Measurements from ENCODE around the gene ZSCAN5A. TPM values are rescaled to one million over a fixed set of nuclear protein-coding genes. Genes with fewer than 3 reads are reported as not detected.

ZSCAN5A gene
- total and polyA plus RNA-seq, 9 of the 15 experiments (the other 6 are each of a cell fraction or from before 2014, with no cell fraction given) = 5.8 to 15.3 (median 11.8) TPM

- BruUV-seq (replicated peaks) = no TSS peak
- ATAC-seq (peak; percentile 76), DNase-seq (ENCODE audit: extremely low read depth in 1 of 4, low spot score in 3 of 4) (peak in 1 of 4 experiments; percentile 68), FAIRE-seq (peak; percentile 88)
- Histone ChIP-seq H4K20me1 (replicated peaks; ENCODE audit: control insufficient read depth, insufficient read depth, low read length) (no peaks in the 10 kb centered on the region), H3K4me2 (ENCODE audit: insufficient read depth, low read length) (no peak overlapping the region), H3K27ac (ENCODE audit: extremely low read depth, low read depth, low read length) (no peak overlapping the region; the same call in 2 of the 3 replicates), H3K27me3 (ENCODE audit: control insufficient read depth in 2 of 2, insufficient read depth in 2 of 2, low read length in 2 of 2) (no peaks in the 10 kb centered on the region), H3K79me2 (ENCODE audit: control insufficient read depth, insufficient read depth, low read length) (no peaks in the 10 kb centered on the region), H3K9ac (ENCODE audit: insufficient read depth in 1 of 2, low read depth in 2 of 2, low read length in 2 of 2) (no peak overlapping the region), H3K4me1 (replicated peaks in 1 of 2; ENCODE audit: control insufficient read depth in 2 of 2, insufficient read depth in 2 of 2, low read length in 2 of 2) (peaks cover 12 to 24% of the 10 kb centered on the region in 2 experiments), H3K9me3 (replicated peaks; ENCODE audit: control insufficient read depth, insufficient read depth, low read depth, low read length) (peaks cover 5% of the 10 kb centered on the region; the same call in 1 of the 2 replicates), H3K4me3 (no peak overlapping the region), H2AFZ (ENCODE audit: low read depth, low read length) (peak overlapping the region; percentile 49; the same call in 1 of the 2 replicates), H3K9me1 (ENCODE audit: control insufficient read depth, insufficient read depth, low read length) (no peaks in the 10 kb centered on the region), H3K36me3 (ENCODE audit: control insufficient read depth, insufficient read depth, low read length) (no peaks in the 10 kb centered on the region)
- in situ Hi-C loops (cut with MboI) (loop anchor here (10.0 kb wide), 1 partner anchor 274 kb away; no protein-coding TSS in a partner anchor), intact Hi-C loops (cut with micrococcal nuclease) (no loop called here)
- ChIA-PET POLR2A (no interaction called here), CTCF (ENCODE audit: low intra/inter-chr PET ratio) (no interaction called here)
- 46% methylated on average over 5 of the region's 5 CpGs for WGBS (ENCODE audit: insufficient coverage, low coverage, missing lambda C conversion rate)
- peak; percentile 79 for TF ChIP-seq ADNP (tag; IDR thresholded peaks at IDR 0.05)
- TF ChIP-seq ZBED1 (IDR thresholded peaks at IDR 0.05) = no peak
- TF ChIP-seq RBM25 (IDR thresholded peaks at IDR 0.05; ENCODE audit: low read depth, low read length, severe bottlenecking) = peak; percentile 95
- TF ChIP-seq KDM1A (IDR thresholded peaks at IDR 0.05) = peak; percentile 45 to 84; a peak in 3 of 4 replicates
- TF ChIP-seq, protein P1, sequence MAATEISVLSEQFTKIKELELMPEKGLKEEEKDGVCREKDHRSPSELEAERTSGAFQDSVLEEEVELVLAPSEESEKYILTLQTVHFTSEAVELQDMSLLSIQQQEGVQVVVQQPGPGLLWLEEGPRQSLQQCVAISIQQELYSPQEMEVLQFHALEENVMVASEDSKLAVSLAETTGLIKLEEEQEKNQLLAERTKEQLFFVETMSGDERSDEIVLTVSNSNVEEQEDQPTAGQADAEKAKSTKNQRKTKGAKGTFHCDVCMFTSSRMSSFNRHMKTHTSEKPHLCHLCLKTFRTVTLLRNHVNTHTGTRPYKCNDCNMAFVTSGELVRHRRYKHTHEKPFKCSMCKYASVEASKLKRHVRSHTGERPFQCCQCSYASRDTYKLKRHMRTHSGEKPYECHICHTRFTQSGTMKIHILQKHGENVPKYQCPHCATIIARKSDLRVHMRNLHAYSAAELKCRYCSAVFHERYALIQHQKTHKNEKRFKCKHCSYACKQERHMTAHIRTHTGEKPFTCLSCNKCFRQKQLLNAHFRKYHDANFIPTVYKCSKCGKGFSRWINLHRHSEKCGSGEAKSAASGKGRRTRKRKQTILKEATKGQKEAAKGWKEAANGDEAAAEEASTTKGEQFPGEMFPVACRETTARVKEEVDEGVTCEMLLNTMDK (IDR thresholded peaks at IDR 0.05; ENCODE audit: borderline replicate concordance, insufficient read depth, low read depth, low read length, poor library complexity, severe bottlenecking) = peak; percentile 61
- TF ChIP-seq CTCF (IDR thresholded peaks at IDR 0.05 in 2 of 3, conservative IDR thresholded peaks at IDR 0.05 in 1 of 3; ENCODE audit: insufficient read depth in 2 of 3, low read depth in 1 of 3, low read length in 3 of 3) = peak; percentile 51 to 57 (median 51)
- no peak for TF ChIP-seq FOSL1 (tag; conservative IDR thresholded peaks at IDR 0.05)
- TF ChIP-seq, protein P2, sequence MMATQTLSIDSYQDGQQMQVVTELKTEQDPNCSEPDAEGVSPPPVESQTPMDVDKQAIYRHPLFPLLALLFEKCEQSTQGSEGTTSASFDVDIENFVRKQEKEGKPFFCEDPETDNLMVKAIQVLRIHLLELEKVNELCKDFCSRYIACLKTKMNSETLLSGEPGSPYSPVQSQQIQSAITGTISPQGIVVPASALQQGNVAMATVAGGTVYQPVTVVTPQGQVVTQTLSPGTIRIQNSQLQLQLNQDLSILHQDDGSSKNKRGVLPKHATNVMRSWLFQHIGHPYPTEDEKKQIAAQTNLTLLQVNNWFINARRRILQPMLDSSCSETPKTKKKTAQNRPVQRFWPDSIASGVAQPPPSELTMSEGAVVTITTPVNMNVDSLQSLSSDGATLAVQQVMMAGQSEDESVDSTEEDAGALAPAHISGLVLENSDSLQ (IDR thresholded peaks at IDR 0.05) = peak; percentile 15; the same call in 1 of the 2 replicates
- TF ChIP-seq BCOR (IDR thresholded peaks at IDR 0.05) = peak; percentile 99
- peak in 1 of 2 experiments; percentile 30; a peak in 1 of 4 replicates for TF ChIP-seq RAD21 (CRISPR knock-in tag; conservative IDR thresholded peaks at IDR 0.05 in 1 of 2, IDR thresholded peaks at IDR 0.05 in 1 of 2)
- no peak for TF ChIP-seq USF1 (CRISPR knock-in tag; IDR thresholded peaks at IDR 0.05)
- TF ChIP-seq CBX3 (IDR thresholded peaks at IDR 0.05; ENCODE audit: borderline replicate concordance in 1 of 2, low read length in 2 of 2) = peak in 1 of 2 experiments; percentile 65; a peak in 1 of 3 replicates
- TF ChIP-seq CBX1 (IDR thresholded peaks at IDR 0.05; ENCODE audit: low read depth) = peak; percentile 77; the same call in 1 of the 2 replicates
- TF ChIP-seq ZNF41 (CRISPR knock-in tag; conservative IDR thresholded peaks at IDR 0.05) = no peak
- TF ChIP-seq HDAC2 (IDR thresholded peaks at IDR 0.05) = peak; percentile 72; the same call in 1 of the 2 replicates
- peak in 1 of 2 experiments; percentile 75; a peak in 1 of 4 replicates for TF ChIP-seq RCOR1 (IDR thresholded peaks at IDR 0.05; ENCODE audit: borderline replicate concordance in 1 of 2, low read depth in 2 of 2, low read length in 2 of 2)
Measured at GRCh38 chr19:56348289-56348877, 33.7 kb upstream of the ZSCAN5A start.

Data from K562 (cell line).